GM19043 (cell line): ENCODE measurements around the gene KCNQ2.

Experiments
- ATAC-seq: cut with Tn5 transposase; IDR thresholded peaks from one replicate; pipeline ENCODE4 v1.9.1; 2021; ENCODE audit warnings: low read depth; ENCODE audit not compliant: unreplicated experiment

KCNQ2 gene

DNA sequence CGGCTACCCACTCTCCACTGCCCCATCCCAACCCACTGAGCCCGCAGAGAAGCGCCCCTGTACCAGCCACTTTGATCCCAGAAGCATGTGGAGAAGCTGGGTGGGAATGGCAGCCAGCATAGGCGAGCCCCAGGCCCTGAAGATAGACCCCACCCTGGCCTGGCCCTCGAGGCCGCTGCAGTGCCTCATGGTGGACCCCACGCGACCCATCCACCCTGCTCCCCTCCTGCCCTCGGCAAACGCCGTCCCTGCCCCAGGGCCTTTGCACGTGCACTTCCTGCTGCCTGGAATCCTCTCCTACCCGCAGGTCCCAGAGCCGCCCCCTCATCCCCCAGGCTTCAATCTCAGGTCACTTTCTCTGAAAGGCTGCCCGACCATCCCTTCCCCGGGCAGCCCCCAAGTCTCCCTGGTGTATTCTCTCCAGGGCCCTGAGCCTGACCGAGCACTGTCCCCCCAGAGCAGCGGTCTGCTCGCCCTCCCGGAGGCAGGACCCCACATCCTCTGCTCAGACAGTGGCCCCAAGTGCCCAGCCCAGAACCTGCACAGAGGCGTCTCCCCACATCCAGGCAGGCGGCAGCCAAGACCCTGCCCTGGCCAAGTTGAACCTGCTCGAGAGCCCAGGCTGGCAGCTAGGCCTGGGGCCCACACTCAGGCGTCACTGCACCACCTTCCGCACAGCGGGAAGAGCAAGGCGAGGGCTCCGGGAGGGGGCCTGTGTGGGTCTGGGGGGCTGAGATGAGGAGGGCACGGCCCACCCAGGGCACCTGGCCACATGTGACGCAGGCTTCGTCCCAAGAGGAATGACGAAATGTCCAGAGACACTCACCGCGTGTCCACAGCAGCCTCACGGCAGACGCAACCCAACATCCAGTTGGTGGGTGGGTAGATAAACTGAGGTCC is 14.0 kb downstream of the KCNQ2 start:
- ATAC-seq = no peak

GRCh38 chr20:63457737-63458136 is 14.7 kb downstream of the KCNQ2 start:
- no peak for ATAC-seq

- ATAC-seq = no peak
Measured at GRCh38 chr20:63456429-63457284, 15.8 kb downstream of the KCNQ2 start.

- no peak for ATAC-seq
Measured at GRCh38 chr20:63455568-63455859, 16.9 kb downstream of the KCNQ2 start.

DNA sequence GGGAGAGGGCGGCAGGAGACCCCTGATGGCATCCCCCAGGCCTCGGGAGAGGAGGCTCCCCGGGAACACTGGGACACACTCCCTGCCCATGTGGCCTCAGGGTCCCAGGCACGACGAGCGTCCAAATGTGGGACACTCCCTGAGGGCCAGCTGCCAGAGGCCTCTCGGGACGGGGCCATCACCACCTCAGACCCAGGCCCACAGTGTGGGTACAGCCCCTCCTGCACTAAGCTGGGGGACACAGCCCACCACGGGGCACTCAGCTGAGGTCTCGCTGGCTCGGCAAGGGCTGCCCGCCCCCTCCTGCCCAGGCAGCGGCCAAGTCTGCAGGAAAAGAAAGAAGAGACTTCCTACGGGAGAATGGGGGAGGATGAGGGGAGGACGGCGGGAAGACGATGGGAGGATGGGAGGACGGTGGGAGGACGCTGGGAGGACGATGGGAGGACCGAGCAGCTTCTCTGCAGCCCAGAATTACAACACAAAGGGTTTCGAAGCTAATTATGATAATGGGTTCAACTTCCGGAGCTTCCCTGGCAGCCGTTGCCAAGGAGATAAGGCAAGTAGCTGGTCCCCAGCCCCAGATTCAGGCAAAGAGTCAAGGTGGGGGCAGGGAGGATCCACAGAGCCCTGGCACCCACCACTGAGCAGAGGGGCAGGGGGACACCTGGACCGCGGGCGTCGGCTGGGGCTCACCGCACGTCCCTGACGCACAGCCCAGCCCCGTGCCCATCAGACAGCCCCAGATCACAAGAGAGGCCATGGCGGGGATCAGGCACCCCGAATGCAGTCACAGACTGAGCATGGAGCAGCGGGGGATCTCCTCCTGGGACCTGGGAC is 17.5 kb downstream of the KCNQ2 start:
- ATAC-seq = no peak

DNA sequence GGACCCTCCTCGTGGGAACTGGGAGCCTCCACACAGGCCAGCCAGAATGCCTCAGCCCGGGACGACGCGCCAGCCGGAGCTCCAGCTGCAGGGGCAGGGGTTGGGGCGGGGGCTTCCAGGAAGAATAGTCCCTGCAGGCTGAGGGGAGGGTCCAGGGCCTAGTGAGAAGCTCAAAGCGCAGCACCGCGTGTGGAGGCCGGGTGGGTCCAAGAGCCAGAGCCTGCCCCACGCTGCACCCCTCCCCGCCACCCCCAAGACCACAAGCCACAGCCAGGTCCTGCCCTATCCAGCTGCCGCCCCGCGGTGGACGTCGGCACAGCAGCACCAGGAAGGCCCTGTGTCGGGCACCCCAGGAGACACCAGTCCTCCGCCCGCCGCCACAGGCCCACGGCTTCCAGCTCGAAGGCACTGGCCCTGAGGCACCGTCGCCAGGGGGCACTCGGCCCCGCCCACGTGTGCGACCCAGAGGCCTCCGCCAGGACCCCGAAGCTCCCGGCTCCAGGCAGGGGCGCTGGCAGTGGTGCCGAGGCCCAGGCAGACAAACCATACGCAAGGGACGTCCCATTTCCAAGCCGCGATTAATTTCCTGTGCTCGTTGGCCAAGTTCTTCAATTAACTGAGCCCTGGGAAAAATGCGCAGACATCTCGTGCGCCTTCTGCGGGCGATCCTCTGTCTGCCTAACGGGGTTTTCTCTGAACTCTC is 19.5 kb downstream of the KCNQ2 start:
- ATAC-seq = no peak

- no peak for ATAC-seq
Measured at GRCh38 chr20:63452341-63452740, 20.1 kb downstream of the KCNQ2 start.

GRCh38 chr20:63451821-63452220 is 20.6 kb downstream of the KCNQ2 start:
- no peak for ATAC-seq

DNA sequence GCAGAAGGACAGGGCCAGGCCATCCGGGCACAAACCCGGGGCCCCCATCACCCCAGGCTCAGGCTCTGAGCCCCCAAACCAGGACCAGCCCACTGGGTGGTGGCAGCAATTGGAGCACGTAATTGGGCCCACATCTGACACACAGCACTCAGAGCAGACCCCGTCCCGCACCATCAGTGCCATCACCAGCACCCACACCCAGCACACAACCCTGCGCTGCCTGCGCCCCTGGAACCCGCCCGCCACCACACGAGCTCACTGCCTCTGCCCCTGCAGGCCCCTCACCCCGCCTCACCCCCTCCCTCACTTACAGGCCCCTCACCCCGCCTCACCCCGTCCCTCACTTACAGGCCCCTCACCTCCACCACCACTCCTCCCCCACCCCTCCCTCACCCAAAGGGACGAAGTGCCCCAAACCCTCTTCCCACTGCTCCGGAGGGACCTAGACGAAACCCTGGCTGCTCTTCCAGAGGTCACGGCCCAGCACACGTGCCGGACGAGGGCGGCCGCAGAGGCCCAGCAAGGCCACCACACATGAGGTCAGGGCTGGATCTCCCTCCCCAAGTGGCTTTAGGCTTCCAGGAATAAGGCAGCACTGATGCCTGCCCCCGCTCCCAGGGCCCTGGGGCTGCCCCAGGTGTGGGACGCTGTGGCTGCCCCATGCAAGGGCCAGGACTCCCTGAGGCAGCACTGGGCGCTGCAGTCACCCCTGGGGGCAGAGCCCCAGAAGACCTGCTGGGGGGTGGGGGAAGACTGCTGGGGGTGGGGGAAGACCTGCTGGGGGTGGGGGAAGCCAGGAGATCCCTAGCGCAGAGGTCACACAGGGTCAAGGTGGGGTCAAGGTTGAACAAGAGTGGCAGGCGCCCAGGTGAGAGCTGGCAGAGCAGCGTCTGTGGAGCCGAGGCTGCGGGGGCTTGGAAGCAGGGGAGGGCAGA is 22.4 kb downstream of the KCNQ2 start:
- ATAC-seq = no peak

DNA sequence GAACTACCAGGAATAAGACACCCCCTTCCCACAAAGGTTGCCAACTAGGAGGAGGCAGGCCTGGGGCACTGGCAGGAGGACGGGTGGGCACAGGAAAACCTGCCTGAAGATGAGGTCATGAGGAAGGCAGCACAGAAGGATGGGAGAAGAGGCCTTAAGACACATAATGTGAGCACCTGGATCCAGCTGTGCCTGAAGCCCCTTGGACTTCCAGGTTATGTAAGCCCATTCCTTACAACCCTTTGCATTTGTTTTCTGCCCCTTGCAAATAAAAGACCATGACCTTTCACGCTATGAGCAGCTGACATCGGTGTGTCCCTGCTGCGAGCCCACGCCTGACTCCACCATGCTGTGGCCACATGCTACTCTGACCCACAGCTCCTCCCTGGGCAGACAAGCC is 23.4 kb downstream of the KCNQ2 start:
- no peak for ATAC-seq

DNA sequence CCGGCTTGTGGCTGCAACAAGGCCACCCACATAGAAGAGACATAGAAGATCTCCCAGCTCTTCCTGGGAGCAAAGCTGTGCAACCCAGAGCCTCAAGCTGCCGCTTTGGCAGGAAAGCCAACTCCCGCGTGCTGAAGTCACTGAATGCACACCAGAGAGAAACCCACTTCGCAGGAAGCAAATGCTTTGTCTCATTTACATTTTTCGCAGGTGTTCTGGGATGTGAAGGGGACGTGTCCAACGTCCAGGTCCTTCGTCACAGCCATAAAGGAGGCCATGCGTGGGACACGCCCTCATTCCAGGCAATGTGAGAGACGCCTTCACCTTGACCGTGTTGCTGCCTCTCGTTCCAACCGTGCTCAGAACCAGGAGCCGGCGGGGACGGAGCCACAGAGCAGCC is 24.4 kb downstream of the KCNQ2 start:
- ATAC-seq = no peak

- no peak for ATAC-seq
Measured at GRCh38 chr20:63447320-63447719, 25.1 kb downstream of the KCNQ2 start.

GRCh38 chr20:63446216-63447024 is 26.0 kb downstream of the KCNQ2 start:
- no peak for ATAC-seq

GRCh38 chr20:63445075-63445734 is 27.2 kb downstream of the KCNQ2 start:
- ATAC-seq = no peak

GRCh38 chr20:63444548-63444947 is 27.9 kb downstream of the KCNQ2 start:
- no peak for ATAC-seq

GRCh38 chr20:63443606-63444395 is 28.7 kb downstream of the KCNQ2 start:
- ATAC-seq = no peak

GRCh38 chr20:63442100-63442493 is 30.4 kb downstream of the KCNQ2 start:
- no peak for ATAC-seq
